Endothelial cell of umbilical vein (primary cell): Measurements from ENCODE around the gene MMP28.

Source experiments
- POLR2AphosphoS5 ChIP-seq: IDR thresholded peaks from 2 replicates; pipeline ENCODE4 v1.6.1; 2012; ENCODE audit warnings: low read depth, mild to moderate bottlenecking, control low read depth, low read length, moderate library complexity; ENCODE audit not compliant: insufficient read depth
- TF ChIP-seq, protein P1 (sequence below), 2 donors: IDR thresholded peaks; 1 replicate in 1 of 2; 2 replicates in 1 of 2; pipeline ENCODE4 v1.5.1; 2011; ENCODE audit warnings: low read length in 2 of 2, mild to moderate bottlenecking in 2 of 2, moderate library complexity in 2 of 2, control low read depth in 1 of 2, inconsistent platforms in 1 of 2, low read depth in 1 of 2; ENCODE audit not compliant: insufficient read depth in 1 of 2; ENCODE audit errors: extremely low read depth in 1 of 2

DNA sequence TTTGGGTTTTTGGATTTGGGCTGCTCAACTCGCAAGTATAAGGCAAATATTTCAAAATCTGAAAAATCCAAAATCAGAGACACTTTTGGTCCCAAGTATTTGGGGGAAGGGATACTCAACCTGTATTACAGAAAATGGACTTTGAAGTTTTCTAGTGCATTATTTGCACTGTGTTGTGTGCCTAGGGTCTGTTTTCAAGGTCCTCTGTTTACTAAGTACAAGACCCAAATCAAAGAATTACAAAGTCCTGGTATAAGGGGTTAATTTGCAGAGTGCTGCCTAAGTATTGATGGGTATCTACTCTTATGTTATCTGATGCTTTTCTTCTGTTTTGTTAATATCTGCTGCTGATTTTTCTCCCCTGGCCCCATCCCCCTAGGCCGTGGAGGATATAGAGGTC lies 48.3 kb upstream of the MMP28 start:
- TF ChIP-seq, protein P1, sequence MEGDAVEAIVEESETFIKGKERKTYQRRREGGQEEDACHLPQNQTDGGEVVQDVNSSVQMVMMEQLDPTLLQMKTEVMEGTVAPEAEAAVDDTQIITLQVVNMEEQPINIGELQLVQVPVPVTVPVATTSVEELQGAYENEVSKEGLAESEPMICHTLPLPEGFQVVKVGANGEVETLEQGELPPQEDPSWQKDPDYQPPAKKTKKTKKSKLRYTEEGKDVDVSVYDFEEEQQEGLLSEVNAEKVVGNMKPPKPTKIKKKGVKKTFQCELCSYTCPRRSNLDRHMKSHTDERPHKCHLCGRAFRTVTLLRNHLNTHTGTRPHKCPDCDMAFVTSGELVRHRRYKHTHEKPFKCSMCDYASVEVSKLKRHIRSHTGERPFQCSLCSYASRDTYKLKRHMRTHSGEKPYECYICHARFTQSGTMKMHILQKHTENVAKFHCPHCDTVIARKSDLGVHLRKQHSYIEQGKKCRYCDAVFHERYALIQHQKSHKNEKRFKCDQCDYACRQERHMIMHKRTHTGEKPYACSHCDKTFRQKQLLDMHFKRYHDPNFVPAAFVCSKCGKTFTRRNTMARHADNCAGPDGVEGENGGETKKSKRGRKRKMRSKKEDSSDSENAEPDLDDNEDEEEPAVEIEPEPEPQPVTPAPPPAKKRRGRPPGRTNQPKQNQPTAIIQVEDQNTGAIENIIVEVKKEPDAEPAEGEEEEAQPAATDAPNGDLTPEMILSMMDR (IDR thresholded peaks at IDR 0.05; ENCODE audit: extremely low read depth in 1 of 2, insufficient read depth in 1 of 2, low read depth in 1 of 2, low read length in 2 of 2): no peak
- TF ChIP-seq POLR2AphosphoS5: no peak
